HG02970 (cell line): Measurements from ENCODE around the gene CBX4.

Experiments used
- ATAC-seq: cut with Tn5 transposase; IDR thresholded peaks from one replicate; pipeline ENCODE4 v1.9.1; 2021; ENCODE audit warnings: mild to moderate bottlenecking, moderate library complexity, moderate number of reproducible peaks; ENCODE audit not compliant: unreplicated experiment, low FRiP score

Gene CBX4

DNA sequence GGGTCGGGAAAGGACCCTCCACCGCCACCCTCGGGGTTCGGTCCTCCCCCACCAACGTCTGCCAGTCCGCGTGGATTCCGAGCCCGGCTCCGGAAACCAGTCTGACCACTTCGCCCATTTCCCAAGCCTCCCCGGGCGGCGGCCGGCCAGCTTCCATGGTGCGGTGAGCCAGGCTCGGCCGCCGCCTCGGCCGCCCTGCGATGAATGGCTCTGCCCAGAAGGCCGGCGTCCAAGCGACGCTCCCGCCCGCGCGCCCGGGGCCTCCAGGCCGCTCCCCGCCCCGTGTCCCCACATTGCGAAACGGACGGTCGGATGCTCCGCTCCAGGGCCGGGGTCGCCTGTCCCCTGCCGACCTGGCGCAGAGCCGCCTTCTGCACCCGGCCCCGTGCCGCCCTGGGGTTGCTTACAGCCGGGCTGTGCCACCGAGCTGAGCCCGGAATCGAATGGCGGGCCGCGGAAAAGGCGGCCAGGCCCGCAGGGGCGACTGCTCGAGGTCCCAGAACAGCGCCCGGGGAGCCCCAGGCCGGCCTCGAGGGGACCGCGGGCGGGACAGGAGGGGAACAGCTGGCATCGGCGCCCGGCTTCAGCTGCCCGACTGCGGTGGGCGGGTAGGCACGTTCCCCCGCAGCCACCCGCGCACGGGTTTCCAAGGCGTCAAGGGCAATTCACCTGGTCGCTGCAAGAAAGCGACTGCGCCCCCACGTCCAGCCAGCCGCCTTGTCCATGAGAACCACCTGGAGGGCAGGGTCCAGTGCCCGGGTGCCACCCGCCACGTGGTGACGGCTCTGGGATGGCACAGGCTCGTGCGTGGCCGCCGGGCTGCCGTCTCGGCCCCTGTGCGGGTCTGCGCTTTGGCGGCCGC lies 24.0 kb downstream of the CBX4 start:
- no peak for ATAC-seq

DNA sequence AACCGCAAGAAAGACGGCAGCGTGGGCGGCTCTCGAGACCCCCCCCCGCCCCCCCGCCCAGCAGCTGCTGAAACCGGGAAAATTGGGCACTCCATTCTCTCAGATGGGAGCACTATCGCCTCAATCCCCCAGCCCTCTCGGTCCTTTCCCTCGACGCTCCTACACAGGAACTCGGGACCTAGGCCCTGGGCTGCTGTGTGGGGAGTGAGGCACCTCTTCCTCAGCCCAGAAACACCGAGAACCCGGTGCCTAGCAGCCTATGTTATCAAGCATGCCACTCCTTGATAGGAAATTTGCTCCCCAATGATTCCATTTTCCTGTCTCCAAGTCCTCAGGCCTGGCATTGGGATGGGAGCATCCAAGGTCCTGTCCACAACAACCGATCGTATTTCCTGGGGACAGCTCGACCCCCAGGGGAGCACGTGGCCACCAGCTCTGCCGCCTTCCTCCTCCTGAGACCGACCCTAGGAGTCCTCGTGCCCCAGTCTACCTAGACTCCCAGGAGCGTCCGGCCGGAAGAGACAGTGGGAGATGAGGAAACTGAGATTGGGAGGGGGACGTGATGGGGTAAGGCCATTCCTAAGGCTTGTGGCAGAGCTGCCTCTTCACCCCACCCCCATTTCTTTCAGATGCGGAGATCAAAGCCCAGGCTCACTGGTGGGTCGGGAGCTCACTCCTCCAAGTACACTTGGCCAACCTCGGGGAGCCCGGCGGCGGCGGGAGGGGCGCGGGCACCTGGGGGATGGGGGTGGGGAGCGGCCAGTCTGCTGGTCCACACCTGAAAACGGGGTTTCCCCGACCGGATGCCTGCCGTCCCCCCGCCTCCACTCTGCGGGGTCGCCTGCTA lies 24.9 kb downstream of the CBX4 start:
- ATAC-seq: no peak

DNA sequence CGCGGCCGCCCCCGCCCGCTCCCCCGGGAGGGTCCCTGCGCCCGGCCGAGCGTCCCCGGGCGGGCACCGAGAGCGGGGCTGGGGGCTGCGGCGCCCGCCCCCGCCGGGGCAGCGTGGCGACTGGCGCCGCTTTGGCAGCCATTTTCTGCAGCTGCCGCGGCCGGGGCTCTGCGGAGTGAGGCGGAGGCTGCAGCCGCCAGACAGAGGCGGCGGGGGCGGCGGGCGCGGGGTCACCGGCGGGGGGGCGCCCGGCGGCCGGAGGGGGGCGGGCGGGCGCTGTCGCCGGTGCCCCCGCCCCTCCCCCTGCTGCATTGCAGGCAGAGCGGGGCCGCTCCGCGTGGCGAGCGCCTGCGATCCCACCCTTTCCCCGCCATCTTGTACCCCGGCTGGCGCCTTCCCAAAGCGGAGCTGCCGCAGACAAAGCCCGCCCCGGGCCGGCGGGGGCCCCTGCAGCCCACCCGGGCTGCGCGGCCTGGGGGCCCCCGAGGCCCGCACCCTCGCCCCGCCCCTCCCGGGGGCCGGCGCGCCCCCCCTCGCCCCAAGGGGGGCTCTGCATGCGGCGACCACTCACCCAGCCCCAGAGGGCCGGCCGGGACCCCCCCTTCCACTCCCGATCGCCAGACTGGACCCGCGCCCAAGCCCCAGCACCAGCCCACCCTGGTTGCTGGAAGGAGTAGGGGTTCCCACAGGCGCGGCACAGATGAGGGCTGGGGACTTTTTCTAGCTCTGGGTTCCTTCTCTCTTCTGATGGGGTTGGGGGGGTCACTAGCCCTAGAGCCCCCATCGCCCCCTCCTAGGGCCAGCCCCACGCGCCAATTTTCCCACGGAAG lies 25.7 kb downstream of the CBX4 start:
- no peak for ATAC-seq

DNA sequence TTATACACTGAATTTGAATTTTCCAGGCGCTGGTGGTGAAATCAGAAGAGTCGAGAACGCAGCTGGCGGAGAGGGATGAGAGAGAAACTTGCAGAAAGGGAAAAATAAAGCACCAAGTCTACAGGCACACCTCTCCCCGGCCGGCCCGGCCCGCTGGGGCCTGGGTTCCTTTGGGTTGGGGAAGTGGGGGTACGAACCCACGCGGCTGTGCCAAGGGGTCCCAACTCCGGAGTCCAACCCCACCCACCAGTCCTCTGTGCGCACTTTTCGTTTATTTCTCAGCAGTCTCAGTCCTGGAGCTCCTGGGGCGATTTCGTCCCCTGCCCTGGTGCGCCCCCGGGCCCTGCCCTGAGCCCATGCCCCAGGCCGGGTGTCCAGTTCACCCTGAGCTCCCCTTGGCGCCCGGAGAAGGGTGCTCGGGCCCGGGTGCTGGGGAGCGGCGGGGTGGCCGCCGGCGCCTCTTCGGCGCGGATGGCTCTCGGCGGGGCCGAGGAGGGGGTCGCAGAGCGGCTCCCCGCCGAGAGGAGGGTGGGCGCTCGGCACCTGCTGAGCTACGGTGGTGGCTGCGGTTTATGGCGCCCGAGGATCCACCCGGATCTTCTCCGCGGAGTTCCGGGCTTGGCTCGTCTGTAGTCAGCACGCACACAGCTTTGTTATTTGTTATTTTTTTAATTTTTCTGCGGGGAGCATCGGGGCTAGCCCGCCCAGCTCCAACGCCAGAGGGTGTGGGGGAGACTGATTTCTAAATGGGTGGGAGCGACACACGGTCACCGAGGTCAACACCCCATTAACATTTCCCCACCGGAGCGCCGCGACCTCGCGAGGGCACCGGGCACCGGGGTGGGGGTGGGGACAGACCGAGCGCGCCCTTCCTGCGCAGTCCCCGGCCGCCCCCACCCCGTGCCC lies 26.6 kb downstream of the CBX4 start:
- no peak for ATAC-seq

DNA sequence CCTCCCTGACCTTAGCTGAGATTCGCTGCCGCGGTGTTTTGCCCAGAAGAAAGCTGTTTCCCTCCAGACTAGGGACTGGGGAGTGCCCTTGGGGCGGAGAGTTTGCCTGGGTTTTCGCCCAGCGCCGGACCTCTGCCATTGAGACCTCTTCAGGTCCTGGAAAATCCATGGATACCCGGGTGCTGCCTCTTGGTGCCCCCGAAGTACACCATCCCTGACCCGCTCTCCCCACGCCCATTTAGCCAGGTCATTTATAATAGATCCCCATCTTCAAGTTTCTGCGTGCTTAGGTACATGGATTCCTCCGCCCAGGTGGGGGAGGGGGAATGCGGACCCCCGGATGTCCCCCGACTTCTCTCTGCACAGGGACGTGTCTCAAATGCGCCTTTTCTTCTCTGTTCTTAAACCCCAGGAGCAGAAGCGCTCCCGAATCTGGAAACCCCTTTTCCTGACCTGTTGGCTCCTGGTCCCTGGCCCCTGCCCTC lies 27.3 kb downstream of the CBX4 start:
- no peak for ATAC-seq

DNA sequence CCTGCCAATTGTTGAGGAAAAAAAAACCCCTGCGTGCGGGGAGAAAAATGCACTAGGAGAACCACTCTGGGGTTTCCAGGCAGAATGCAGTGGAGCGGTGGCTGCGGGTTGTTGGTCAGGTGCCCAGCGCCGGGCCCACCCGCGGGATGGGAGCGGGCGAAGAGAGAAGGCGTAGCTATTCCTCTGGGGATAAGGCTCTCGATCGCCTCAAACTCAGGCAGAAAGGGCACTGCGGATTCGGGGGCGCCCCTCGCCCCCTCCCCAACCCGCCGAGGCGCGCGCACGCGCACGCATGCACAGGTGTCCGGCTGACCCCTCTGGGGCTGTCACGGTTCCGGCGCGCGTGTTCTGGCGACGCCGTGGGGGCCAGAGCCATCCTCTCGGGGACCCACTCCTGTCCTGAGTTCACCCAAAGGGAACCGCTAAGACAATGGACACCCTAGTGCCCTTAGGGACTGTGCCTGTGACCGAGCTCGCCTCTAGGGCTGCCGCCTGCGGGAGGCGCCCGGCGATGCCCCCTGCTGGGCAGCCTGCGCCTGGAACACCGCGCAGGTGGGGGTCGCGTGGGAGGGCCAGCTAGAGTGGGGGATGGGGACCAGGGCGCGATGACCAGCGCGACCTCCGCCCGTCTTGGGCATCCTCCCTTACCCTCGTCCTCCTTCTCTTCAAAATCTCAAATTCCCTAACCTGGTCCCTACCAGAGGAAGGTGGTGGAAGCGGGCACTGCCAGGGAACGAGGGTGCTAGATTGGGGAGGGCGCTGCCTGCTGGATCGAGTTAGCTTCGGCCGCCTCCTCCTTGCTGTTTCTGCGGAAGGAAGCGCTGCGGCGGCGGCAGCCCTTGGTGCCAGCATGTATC lies 28.0 kb downstream of the CBX4 start:
- no peak for ATAC-seq

DNA sequence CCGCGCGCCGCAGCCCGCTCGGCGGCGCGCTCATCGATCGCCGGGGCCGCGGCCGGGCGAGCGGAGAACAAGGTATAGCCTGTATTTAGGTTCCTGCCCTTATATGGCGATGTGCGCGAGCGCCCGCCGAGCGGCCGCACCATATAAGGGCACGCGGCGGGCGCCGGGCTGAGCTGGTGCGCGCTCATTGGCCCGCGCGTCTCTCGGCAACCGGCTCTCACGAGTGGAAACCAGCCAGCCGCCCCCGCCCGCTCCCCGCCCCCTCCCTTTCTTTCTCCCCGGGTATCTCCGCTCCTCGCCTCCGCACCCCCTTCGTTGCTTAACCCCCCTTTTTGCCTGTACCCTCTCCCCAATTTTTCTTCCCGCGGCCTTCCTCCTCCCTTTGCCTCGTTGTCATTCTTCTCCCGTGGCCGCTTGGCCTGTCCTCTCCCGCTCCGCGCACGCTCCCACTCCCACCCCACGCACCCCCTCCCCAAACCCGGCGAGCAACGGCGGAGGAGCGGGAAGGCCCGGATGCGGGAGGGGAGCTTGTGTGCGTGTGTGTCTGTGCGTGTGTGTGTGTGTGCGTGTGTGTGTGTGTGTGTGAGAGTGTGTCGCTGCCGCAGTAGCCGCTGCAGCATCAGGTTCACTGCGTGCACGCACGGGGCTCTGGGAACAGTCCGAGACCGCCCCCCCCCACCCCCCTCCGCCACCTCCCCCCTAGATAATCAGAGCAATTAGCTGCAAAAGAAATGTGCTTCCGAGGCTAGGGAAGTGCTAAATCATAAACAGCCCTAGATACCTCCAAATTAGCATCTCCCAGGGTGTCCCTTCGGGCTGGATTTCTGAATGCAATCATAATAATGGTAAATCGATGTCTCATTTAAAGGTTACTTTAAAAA lies 28.9 kb downstream of the CBX4 start:
- ATAC-seq: peak; percentile 66

DNA sequence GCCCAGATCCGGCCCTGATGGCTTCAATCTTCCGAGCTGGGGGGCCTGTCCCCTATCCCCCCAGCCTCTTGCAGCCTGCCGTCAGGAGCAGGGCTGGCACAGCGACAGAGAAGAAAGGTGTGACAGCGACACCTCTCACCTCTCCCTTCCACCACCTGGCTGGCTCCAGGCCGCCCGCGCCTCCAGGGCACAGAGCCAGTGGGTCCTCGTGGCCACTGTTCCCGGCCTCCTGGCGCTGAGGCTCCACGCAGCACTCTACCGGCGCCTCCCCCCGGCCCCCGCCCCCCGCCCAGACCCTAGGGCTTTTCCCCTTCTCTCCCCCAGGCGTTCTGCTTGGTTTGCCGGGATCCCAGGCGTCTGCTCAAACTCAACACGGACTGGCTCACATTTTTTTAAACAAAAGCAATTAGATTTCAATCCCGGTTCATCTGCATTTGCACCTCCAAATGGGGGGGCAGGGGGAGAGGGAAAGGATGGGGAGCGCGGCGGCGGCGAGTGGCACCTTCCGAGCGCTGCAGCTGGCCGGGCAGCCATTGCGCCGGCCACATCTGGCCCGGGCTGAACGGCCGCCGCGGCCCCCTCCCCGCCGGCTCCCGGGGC lies 29.6 kb downstream of the CBX4 start:
- ATAC-seq: no peak

DNA sequence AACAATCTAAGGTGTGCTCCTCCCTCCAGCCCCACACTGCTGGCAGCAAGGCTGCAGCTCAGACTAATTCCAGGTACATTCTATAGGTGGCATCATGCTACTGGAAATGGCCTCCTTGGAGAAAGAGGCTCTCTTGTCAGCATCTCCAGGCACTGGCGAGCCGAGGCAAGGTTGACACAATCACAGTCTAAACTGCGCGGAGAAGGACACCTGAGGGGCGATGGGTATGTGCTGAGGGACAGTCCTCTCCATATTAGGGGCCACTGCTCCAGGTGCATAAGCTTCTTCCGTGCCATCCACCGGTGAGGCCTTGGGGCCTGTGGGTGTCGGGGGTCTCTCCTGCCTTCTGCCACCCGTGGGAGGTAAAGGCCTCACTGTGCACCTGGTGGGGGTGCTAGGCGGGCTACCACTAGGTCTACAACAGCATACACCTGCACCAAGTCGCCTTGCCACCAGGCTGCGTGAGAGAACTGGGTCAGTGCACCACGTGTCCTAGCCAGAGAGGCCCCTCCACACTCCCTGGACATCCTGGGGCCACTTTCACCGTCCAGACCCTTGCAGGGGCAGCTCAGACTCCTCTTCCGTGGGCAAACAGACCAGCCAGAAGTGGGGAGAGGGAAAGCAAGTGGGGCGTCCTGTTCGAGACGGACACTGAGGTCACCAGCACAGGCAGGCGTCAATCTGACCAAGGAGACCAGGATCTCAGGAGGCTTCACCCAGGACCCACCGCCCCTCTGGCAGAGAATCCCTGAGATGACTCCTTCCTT lies 30.3 kb downstream of the CBX4 start:
- no peak for ATAC-seq

DNA sequence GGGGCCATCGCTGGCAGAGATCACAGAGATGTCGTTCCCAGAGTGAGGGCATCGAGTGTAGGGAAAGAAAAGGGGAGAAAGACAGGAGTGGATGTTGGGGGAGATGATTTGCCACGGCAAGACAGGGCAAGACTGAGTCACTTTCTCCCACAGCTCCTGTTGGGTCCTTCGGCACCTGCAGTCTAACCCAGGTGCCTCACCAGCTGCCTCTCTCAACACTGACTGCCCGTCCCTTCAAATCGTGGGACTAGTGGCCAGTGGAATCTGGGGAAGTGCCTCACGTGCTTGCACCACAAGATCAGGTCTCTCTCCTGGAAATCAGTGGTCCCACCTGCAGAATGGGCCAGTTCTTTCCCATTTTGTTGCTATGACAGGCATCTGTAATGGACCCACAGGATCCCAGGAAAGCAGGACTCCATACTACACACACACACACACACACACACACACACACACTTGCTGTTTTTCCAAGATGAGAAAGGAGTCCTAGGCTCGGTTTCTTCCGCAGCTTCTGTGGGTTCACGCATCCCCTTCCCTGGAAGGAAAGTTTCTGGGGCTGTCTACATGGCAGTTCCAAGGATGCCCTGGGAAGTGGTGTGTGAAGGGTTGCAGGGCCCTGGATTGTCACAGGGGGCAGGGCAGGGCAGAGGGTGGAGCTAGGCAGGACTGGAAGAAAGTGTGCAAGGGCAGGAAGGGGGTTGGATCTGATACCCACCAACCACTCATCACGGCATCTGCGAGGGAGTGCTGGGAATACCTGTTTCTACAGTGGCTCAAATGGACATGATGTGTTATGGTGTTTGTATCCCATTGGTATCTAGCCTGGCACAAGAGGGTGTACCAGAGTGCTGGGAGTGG lies 32.1 kb downstream of the CBX4 start:
- ATAC-seq: no peak

DNA sequence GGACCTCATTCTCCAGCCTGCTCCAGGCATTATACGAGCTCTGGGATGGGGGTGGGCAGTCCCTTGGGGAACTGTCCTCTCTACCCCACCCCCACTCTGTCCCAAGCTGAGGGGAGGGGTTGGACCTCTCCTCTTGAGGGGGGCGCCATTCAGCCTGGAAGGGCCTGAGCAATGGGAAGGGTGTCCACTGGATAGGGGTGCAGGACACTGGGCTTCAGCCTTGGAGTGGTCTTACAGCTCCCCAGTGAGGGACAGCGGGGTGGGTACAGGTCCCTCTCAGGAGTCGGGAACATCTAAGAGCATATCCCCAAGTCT lies 32.8 kb downstream of the CBX4 start:
- ATAC-seq: no peak

DNA sequence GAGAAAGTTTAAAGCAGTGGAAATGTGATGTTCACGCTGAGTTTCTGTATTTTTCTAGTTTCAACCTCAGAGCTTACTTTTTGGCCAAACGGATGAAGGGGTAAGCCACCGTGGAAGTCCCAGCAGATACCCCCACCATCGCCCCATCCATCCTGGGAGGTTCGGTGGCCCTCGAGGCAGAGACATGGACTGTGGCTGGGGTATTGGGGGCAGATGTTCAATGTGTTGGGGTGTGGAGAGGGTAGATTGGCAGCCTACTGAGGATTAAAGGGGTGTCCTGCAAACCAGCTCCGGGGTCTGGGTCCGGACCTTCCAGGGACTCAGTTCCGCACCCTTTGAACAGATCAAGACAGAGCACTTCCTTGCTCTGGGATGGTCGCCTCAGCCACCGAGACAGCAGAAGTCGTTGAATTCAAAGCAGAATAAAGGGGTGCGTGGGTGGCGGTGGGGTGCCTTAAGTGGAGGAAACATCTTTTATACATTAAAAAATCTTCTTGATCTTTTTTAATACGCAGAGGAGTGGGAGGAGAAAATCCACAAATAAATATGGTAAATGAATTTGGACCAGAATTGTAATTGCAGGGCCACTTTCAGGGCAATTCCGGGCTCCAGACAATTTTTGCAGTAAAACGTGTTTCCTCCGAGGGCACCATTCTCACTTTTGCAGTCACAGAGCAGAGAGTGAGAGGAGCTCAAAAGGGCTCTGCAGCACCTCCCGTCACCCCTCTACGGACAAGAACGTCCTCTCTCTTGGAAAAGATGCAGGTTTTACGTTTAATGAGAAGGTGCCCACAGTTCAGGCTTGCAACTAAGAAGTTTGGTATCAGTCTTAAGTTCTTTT lies 34.2 kb downstream of the CBX4 start:
- ATAC-seq: no peak

DNA sequence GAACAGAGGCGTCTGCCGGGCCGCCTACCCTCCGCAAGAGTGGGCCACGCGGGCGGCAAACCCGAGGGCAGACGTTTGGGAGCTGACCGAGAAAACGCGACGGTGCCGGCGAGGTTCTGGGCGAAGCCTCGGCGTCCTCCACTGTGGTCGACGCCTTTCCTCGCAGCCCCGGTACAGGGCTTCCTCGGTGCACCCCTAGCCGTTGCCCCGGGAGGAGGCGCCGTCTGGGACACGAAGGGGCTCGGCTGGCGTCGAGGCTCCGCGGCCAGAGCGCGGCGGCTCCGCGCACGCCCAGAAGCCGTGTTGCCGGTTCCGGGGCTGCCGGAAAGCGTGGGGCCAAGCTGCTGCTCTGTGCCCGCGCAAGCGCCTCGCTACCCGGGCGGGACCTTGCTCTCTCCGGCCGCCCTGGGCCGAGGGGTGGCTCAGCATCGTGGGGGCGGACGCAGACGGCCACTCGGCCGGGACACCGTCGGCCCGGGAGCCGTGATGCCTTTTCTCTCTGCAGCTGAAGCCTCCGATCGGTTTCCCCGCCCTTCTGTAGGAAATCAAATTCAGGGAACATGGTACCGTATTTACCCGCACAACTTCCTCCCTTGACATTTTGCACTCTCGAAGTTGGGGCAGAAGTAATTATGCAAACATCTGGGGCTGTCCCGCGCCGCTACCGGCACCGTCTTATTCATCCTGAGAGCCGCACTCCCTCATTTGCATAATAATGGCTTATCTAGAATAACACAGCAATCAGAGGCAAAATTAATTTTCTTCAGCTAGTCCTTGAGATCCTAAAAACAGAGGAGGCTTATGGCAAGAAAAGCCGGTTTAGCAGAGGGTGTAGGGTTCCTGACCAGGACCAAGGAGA lies 35.0 kb downstream of the CBX4 start:
- peak; percentile 64 for ATAC-seq

DNA sequence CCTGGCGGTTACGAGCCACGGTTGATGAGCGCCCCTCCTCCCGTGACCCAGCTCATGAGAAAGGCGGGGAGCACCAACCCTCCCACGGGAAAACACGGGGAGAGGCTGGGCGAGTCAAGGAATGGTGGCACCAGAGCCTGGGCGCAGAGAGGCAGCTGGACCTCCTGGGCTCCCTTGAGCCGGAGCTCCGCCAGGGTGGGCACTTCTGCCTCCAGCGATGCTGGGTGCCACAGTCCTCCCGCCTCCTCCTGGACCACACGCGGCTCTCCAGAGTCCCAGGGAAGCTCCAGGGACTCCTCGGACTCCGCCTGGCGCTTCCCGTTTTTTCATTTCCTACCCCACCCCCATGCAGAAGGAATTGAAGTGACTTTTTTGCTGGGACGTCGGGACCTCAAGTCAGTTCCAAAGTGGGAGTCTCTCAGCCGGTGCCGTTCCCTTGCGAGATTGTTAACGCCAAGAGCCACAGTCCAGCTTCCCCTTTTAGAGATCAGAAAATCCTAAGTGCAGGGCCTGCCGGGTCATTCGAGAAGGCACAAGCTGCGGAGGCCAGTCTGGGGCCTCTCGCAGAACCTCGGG lies 35.7 kb downstream of the CBX4 start:
- ATAC-seq: no peak
